Sigmoid colon (tissue), 7 donors: Measurements from ENCODE around the gene HELZ. TPM values are rescaled to one million over a fixed set of nuclear protein-coding genes. Genes with fewer than 3 reads are reported as not detected.

ENCODE experiments used
- DNase-seq: peaks from one replicate; pipeline ENCODE4 v3.0.0-alpha.2; 2019
- H3K27ac ChIP-seq, 4 donors: fragments of 200-600 bp; sonication (generic); one replicate each; pipeline ENCODE4 v1.5.1; 2016 to 2019; ENCODE audit warnings: mild to moderate bottlenecking in 1 of 4
- H3K27me3 ChIP-seq, 3 donors: fragments of 200-600 bp; sonication (generic); one replicate each; pipeline ENCODE4 v1.5.1; 2019; ENCODE audit warnings: mild to moderate bottlenecking in 1 of 3
- H3K36me3 ChIP-seq, 4 donors: fragments of 200-600 bp; sonication (generic); one replicate each; pipeline ENCODE4 v1.5.1; 2016 to 2019
- H3K4me1 ChIP-seq, 4 donors: fragments of 200-600 bp; sonication (generic); one replicate each; pipeline ENCODE4 v1.5.1; 2017 to 2019
- H3K4me3 ChIP-seq, 4 donors: fragments of 200-600 bp; sonication (generic); one replicate each; pipeline ENCODE4 v1.5.1; 2017 to 2019; ENCODE audit warnings: mild to moderate bottlenecking in 2 of 4, moderate library complexity in 1 of 4
- H3K9me3 ChIP-seq, 4 donors: fragments of 200-600 bp in 3 of 4; sonication (generic) in 3 of 4; one replicate each; pipeline versions ENCODE4 v1.5.1 to v1.6.1; 2013 to 2019
- EP300 ChIP-seq, 4 donors: sonication (generic); formaldehyde crosslinking; IDR thresholded peaks; one replicate each; pipeline ENCODE4 v1.6.1; 2017; ENCODE audit warnings: antibody characterized with exemption in 4 of 4
- POLR2A ChIP-seq, 2 donors: fragments of 450-650 bp; IDR thresholded peaks; one replicate each; pipeline ENCODE4 v1.6.1; 2016; ENCODE audit warnings: antibody characterized with exemption in 2 of 2, mild to moderate bottlenecking in 2 of 2, moderate library complexity in 2 of 2
- POLR2AphosphoS5 ChIP-seq, 4 donors: sonication (generic); formaldehyde crosslinking; IDR thresholded peaks; one replicate each; pipeline ENCODE4 v1.6.1; 2017; ENCODE audit warnings: antibody characterized with exemption in 4 of 4
- WGBS, 2 donors: extraction: QIAGEN DNeasy Blood & Tissue Kit; methylation state at CpG; one replicate each; pipeline ENCODE4 v1.1.7; 2013; 5-methylcytosine and 5-hydroxymethylcytosine counted together
- intact Hi-C: fragments of 100-400 bp; cut with DNase I; formaldehyde crosslinking; loops from one replicate; pipeline ENCODE4 v1.15.1; 2023
- polyA plus RNA-seq, 3 donors: library from polyadenylated mRNA; stranded (reverse); fragments of 200-250 nt; gene quantifications; one replicate each; pipeline ENCODE4 v1.2.3, GENCODE V29; 2013
- total RNA-seq, 4 donors: library from RNA; depleted of rRNA; stranded (reverse); fragments of >200 nt; gene quantifications; one replicate each; pipeline ENCODE4 v1.1.0, GENCODE V29; 2016
- TF ChIP-seq, protein P1 (sequence below), 4 experiments: fragments of 450-650 bp in 3 of 4; fragments of 200-600 bp in 1 of 4; IDR thresholded peaks; one replicate each; pipeline ENCODE4 v1.5.1; 2016 to 2019; ENCODE audit warnings: antibody characterized with exemption in 4 of 4, mild to moderate bottlenecking in 3 of 4, moderate library complexity in 2 of 4
- donor health status: healthy with polysubstance abuse.
- donor health status: Bipolar disorder and iron deficiency.
- donor health status: healthy.

Gene HELZ
- total and polyA plus RNA-seq, 7 donors: 2.4 to 61.5 (median 31.7) TPM

DNA sequence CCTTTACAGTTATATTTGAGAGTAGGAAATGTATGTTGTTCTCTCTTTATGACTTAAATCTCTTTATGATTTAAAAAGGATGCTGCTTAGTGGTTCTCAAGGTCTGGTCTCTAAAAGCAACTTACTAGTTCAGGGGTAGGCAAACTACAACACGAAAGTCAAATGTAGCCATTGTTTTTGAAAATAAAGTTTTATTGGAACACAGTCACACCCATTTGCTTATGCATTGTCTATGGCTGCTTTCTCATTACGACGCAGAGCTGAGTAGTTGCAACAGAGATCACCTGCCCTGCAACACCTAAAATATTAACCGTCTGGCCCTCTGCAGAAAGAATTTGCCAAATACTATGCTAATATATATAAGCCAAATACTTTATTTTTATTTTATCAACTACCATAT is 58.2 kb downstream of the HELZ start:
- Histone ChIP-seq H3K9me3 (no peaks in the 10 kb centered on the region), H3K4me1 (no peaks in the 10 kb centered on the region), H3K27ac (no peak overlapping the region), H3K36me3 (peaks cover 0 to 29% (median 3%) of the 10 kb centered on the region in 4 donors), H3K4me3 (no peak overlapping the region), H3K27me3 (no peaks in the 10 kb centered on the region)
- no peak for TF ChIP-seq EP300 (IDR thresholded peaks at IDR 0.05)
- TF ChIP-seq POLR2A (IDR thresholded peaks at IDR 0.05): no peak
- TF ChIP-seq, protein P1, sequence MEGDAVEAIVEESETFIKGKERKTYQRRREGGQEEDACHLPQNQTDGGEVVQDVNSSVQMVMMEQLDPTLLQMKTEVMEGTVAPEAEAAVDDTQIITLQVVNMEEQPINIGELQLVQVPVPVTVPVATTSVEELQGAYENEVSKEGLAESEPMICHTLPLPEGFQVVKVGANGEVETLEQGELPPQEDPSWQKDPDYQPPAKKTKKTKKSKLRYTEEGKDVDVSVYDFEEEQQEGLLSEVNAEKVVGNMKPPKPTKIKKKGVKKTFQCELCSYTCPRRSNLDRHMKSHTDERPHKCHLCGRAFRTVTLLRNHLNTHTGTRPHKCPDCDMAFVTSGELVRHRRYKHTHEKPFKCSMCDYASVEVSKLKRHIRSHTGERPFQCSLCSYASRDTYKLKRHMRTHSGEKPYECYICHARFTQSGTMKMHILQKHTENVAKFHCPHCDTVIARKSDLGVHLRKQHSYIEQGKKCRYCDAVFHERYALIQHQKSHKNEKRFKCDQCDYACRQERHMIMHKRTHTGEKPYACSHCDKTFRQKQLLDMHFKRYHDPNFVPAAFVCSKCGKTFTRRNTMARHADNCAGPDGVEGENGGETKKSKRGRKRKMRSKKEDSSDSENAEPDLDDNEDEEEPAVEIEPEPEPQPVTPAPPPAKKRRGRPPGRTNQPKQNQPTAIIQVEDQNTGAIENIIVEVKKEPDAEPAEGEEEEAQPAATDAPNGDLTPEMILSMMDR (IDR thresholded peaks at IDR 0.05): no peak
- no peak for TF ChIP-seq POLR2AphosphoS5 (IDR thresholded peaks at IDR 0.05)
- intact Hi-C loops: no loop called here
- WGBS, 2 donors: 94 to 98% methylated on average over 4 of the region's 4 CpGs
- no peak for DNase-seq

DNA sequence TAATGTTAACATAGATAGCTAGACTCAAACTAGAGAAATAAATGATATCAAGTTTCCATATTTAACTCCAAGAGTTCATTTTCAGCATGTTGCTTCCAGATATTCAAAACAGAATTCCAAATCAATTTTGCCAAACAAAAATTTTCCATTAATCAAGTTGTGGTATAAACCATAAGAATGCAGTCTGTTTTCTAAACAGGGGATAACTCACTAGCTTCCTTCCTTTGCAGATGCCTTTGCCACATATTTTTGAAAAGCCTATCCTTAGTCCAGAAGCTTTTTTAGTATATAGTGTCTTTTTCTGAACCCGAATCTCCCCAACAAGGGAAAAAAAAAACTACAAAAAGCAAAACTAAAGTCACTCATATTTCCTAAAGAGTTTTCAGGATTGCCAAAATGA is 61.5 kb downstream of the HELZ start:
- intact Hi-C loops: no loop called here
- Histone ChIP-seq H3K4me3 (no peak overlapping the region), H3K27me3 (no peaks in the 10 kb centered on the region), H3K27ac (no peak overlapping the region), H3K4me1 (no peaks in the 10 kb centered on the region), H3K9me3 (no peaks in the 10 kb centered on the region), H3K36me3 (peaks cover 0 to 21% (median 5%) of the 10 kb centered on the region in 4 donors)
- DNase-seq: no peak
- 89 to 95% methylated on average over 1 of the region's 1 CpG for WGBS, 2 donors
- TF ChIP-seq POLR2AphosphoS5 (IDR thresholded peaks at IDR 0.05) (no peak), POLR2A (IDR thresholded peaks at IDR 0.05) (no peak), EP300 (IDR thresholded peaks at IDR 0.05) (no peak)
- TF ChIP-seq, protein P1 (IDR thresholded peaks at IDR 0.05): no peak

DNA sequence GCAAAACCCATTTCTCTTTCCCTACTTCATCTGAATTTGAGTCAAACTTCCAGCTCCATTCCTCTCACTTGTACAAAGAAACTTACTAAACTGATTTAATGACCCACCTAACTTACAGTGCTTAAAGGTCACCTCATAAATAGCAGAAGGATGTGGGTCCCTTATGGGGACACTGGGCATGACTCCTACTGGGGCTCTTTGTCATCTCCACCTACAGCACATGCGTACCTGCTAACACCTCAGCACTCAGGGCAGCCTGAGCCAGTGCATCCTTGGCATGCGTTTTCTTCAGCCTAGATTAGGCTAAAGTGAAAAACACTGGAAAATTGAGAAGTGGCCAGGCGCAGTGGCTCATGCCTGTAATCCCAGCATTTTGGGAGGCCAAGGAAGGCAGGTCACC is 63.2 kb downstream of the HELZ start:
- no peak overlapping the region for H3K4me3 ChIP-seq
- no peak for DNase-seq
- intact Hi-C loops: no loop called here
- no peaks in the 10 kb centered on the region for H3K9me3 ChIP-seq
- no peak overlapping the region for H3K27ac ChIP-seq
- WGBS, 2 donors: 98 to 99% methylated on average over 3 of the region's 3 CpGs
- H3K36me3 ChIP-seq: peaks cover 0 to 21% (median 9%) of the 10 kb centered on the region in 4 donors
- TF ChIP-seq EP300 (IDR thresholded peaks at IDR 0.05): no peak
- TF ChIP-seq, protein P1 (IDR thresholded peaks at IDR 0.05): no peak
- TF ChIP-seq POLR2AphosphoS5 (IDR thresholded peaks at IDR 0.05): no peak
- TF ChIP-seq POLR2A (IDR thresholded peaks at IDR 0.05): no peak
- no peaks in the 10 kb centered on the region for H3K4me1 ChIP-seq
- H3K27me3 ChIP-seq: no peaks in the 10 kb centered on the region

DNA sequence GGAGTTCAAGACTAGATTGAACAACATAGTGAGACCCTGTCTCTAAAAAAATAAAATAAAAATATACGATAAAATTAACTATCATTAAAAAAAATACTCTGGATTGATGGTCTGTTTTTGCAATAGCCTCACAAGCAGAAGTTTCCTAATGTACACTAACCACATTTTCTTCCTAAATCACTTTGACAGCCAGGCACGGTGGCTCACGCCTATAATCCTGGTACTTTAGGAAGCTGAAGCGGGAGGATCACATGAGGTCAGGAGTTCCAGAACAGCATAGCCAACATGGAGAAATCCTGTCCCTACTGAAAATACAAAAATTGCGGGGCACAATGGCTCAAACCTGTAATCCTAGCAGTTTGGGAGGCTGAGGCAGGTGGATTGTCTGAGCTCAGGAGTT is 64.7 kb downstream of the HELZ start:
- intact Hi-C loops: no loop called here
- no peak overlapping the region for H3K4me3 ChIP-seq
- no peaks in the 10 kb centered on the region for H3K9me3 ChIP-seq
- no peak overlapping the region for H3K27ac ChIP-seq
- no peaks in the 10 kb centered on the region for H3K4me1 ChIP-seq
- peaks cover 0 to 33% (median 9%) of the 10 kb centered on the region in 4 donors for H3K36me3 ChIP-seq
- DNase-seq: no peak
- WGBS, 2 donors: 81 to 92% methylated on average over 5 of the region's 5 CpGs
- H3K27me3 ChIP-seq: no peaks in the 10 kb centered on the region
- TF ChIP-seq EP300 (IDR thresholded peaks at IDR 0.05) (no peak), POLR2A (IDR thresholded peaks at IDR 0.05) (no peak), POLR2AphosphoS5 (IDR thresholded peaks at IDR 0.05) (no peak)
- TF ChIP-seq, protein P1 (IDR thresholded peaks at IDR 0.05): no peak

DNA sequence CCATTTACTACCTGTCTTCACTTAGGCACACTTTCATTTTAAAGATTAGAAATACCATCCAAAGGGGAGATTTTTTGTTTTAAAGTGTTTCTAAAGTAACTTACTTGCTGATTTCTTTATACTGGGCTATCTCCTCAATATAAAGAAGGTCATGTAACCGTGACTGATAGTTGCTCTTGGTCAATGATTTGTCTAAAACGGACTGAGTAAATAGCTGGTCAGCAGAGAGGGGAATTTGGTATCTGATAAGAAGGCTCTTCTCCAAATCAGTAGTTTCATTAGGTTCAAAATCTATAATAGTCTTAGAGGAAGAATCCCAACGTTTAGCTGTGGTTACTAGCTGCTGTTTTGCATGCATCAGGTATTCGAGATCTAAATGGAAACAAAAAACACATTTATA is 66.4 kb downstream of the HELZ start:
- no peak for DNase-seq
- peaks cover 0 to 41% (median 9%) of the 10 kb centered on the region in 4 donors for H3K36me3 ChIP-seq
- H3K4me1 ChIP-seq: no peaks in the 10 kb centered on the region
- intact Hi-C loops: no loop called here
- no peak overlapping the region for H3K27ac ChIP-seq
- no peak for TF ChIP-seq POLR2AphosphoS5 (IDR thresholded peaks at IDR 0.05)
- TF ChIP-seq, protein P1 (IDR thresholded peaks at IDR 0.05): no peak
- TF ChIP-seq POLR2A (IDR thresholded peaks at IDR 0.05): no peak
- TF ChIP-seq EP300 (IDR thresholded peaks at IDR 0.05): no peak
- 86 to 90% methylated on average over 4 of the region's 4 CpGs for WGBS, 2 donors
- H3K9me3 ChIP-seq: no peaks in the 10 kb centered on the region
- H3K27me3 ChIP-seq: no peaks in the 10 kb centered on the region
- H3K4me3 ChIP-seq: no peak overlapping the region
